Measurements from ENCODE around the gene PCA3.

PCA3 gene

DNA sequence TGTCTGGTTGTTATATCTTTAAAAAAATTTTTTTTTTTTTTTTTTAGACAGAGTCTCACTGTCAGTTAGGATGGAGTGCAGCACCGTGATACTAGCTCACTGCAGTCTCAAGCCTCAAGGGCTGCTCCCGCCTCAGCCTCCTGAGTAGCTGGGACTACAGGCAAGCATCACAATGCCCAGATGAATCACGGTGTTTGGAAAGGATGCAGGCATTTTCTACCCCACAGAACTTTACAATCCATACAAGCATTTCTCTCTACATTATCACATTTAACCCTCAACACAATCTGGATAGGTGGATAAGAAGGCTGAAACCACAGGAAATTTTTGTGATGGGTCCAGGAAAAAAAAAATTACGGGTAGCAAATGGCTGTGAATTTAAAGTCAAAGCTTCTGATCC, 5.8 kb upstream of the PCA3 start:
- no peak for DNase-seq

DNA sequence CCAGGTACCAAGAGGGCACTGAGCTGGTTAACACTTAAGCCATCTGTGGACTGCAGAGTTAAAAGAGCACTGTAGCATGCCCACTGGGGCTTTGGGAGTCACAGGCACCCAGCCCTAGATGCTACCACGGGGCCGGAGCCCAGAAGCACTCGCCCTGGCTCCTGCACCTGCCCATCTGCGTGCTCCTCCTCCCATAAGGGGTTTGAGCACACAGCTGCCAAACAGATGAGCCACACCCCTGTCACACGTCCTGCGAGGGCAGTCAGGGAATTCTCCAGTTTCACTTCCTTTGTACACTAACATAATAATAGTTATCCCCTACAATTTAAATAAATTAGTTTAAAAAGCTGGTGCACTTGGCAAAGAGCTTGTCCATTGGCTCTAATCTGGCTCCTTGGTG, 4.5 kb upstream of the PCA3 start:
- no peak for DNase-seq

DNA sequence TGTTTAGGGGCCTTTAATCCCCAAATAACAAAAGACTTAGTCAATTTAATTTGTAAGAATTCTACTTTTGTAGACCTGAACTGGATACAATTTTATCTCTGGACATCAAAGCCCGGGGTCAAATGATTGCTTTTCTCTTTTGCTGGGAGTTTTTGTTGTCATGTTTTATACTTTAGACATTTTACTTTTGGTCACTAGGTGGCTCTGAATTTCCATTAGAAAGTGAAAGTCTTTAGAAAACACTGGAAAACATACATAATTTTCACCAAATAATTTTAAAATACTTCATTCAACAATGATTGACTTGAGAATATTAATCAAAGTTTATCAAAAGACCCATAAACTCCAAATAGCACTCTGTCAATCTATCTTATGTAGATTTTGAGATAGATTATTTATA, 2.8 kb upstream of the PCA3 start:
- DNase-seq = no peak

DNA sequence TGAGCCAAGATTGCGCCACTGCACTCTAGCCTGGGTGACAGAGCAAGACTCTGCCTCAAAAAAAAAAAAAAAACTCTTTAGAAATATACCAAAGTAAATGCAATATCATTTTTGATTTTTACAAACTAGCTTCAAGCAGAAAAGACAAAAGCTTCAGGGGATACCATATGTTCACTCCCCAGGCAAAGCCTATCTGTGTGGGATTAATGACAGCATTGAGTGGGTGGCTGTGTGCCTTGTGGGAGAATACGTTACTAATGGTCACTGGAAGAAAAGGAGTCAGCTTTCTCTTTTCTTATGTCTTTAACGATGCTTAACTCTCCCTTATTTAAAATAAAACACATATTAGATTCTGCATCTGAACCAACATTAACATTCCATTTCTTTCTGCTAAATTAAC, 1.9 kb downstream of the PCA3 start:
- DNase-seq = no peak

DNA sequence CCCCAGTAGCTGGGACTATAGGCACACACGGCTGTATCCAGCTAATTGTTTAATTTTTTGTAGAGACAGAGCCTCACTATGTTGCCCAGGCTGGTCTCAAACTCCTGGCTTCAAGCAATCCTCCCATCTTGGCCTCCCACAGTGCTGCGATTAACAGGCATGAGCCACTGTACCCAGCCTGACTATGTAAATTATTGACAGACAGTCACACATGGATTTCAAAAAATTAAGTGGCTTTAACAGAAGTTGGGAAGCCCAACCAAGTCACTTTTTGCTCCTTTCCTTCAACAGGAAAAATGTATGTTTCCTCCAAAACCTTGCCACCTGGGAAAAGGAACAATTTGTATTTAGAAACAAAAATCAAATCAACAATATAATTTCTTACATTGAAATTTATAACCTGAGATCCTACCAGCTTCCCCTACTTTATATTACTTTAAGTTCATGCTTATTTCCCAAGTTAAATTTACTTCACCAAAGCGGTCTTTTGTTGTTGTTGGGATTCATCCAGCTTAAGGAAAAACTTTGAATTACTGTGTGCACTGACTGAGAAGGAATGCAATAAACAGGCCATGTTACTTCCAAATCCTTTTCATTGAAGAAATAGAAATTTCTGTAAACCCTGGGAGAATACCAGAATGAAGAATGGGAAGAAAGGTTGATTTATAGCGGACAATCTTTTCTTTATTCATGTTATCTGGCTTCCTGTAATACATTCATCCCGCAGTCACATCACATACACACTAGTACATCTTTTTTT, 8.6 kb downstream of the PCA3 start:
- DNase-seq = no peak

DNA sequence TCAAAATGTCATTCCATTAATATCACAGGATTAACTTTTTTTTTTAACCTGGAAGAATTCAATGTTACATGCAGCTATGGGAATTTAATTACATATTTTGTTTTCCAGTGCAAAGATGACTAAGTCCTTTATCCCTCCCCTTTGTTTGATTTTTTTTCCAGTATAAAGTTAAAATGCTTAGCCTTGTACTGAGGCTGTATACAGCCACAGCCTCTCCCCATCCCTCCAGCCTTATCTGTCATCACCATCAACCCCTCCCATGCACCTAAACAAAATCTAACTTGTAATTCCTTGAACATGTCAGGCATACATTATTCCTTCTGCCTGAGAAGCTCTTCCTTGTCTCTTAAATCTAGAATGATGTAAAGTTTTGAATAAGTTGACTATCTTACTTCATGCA, 20.6 kb downstream of the PCA3 start:
- no peak for DNase-seq

DNA sequence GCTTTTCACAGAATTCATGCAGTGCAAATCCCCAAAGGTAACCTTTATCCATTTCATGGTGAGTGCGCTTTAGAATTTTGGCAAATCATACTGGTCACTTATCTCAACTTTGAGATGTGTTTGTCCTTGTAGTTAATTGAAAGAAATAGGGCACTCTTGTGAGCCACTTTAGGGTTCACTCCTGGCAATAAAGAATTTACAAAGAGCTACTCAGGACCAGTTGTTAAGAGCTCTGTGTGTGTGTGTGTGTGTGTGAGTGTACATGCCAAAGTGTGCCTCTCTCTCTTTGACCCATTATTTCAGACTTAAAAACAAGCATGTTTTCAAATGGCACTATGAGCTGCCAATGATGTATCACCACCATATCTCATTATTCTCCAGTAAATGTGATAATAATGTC, 21.3 kb downstream of the PCA3 start:
- no peak for DNase-seq

DNA sequence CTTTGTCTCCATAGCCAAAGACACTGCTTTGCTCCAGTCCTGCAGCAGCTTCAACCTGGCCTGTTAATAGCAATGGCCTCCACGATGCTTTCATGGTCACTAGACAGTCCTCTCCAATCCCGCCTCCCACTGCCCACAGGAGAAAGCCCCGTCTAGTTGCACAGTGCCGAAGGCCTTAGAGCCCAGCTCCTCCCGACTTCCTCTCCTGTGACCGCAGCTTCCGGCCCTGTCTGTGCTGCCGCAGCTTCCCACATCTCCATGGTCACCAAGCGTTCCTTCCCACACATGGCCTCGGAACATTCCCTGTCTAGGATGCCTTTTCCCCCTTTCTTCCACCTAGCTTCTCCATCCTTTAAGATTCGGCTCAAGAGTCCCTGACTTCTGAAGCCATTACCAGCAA, 23.4 kb downstream of the PCA3 start:
- no peak for DNase-seq

DNA sequence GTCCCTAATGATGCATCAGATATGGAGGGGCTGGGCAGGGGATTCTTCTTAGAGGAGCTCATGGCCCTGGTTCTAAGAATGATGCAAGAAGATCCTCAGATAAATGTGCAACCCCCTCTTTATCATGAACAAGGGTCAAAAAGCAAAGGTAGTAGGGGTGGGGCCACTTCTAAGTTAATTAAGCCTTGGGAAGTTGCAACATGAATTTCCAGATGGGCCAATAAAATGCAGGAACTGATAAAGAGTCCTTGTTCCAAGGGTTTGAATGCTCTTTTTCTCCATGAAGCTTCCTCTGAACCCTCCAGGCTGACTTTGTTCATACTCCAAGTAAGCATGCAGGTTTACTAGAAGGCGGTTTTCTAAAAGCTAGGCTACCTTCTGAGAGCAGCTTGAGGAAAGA, 25.6 kb downstream of the PCA3 start:
- no peak for DNase-seq

DNA sequence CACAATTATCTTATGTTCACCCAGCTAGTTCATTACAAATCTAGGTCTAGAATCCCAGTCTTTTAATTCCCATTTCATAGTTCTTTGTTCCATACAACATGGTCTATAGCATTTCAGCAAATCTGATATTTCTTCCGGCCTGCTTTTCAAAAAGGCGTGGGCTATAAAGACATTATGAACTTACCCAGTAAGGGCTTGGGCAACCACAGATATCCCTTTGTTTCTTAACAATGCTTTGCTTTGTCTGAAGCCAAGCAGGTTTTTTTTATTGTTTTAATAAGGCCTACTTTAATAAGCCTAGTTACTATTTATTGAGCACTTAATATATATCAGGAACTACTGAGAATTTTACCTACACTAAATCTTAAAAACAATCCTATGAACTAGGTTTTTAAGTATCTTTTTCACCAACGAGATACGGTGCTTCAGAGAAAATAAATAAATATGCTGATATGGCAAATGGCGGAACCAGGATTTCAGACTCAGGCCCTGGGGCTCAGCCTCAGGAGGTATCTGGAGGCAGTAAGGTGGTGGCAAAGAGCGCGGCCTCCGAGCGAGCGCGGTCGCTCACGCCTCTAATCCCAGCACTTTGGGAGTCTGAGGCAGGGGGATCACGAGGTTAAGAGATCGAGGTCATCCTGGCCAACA, 29.7 kb downstream of the PCA3 start:
- DNase-seq = no peak

DNA sequence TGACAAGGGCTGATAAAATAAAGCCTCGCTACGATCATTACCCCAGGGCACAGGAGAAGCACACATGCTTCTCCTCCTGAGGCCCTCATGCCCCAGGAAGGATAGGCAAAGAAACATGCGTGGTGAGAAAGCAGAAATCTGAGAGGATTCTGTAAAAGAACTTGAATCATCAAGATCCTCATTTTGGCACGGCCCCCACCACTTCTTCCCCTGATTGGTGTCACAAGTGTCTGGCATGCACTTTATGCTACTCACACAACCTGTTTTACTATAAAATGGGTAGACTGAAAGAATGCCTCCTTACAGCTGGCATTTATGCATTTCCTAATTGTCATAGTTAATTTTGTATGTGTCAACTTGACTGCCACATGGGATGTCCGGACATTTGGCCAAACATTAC, 32.1 kb downstream of the PCA3 start:
- DNase-seq = no peak

DNA sequence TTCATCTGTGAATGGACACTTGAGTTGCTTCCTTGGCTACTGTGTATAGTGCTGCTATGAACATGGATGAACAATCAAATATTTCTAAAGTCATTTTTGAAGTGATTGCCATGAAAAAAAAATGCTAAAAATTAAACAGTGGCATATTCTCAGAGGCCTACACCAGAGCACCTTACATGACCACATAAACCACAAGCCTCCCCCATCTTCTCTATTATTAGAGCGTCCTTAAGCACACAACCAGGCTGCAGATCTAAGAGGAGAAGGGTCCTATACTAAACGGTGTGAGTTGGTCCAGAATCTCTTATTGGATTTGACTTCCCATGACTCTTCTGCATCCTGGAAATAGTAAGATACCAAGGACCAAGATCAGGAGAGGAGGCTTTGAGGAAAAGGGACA, 34.3 kb downstream of the PCA3 start:
- no peak for DNase-seq

DNA sequence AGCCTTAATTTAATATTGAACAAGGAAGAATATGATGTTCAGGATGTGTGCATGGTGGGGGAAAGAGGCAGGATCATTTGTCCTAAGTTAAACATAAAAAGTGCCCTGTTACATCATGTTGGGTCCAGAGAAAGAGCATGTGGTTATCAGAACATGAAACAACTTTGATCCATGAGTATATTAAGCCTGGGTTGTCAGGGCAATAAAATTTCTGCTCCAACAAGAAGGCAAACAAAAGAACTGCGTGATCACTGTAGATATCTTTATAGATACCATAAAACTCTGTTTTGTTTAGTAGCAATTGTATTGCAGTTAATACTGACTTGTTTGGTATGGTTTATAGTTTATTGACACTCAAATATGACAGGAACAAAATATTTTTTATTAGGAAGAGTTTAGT, 35.2 kb downstream of the PCA3 start:
- DNase-seq = no peak

DNA sequence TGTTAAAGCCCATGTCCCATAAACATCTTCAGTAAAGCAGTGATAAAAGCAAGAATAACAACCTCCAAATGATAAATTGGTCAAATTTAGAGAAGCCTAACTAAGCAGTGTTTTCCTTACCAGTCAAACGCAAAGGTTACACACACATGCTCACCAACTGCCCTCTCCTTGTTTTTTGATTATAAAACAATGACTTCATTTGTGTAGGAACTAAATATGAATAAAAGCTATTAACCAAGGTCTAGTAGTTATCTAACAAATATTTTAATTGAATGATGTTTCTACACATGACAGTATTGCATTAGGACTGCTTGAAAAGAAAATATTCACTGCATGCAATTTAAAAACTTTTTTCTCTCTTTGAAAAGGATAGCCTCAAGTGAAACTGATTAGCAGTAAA, 36.7 kb downstream of the PCA3 start:
- DNase-seq = no peak

DNA sequence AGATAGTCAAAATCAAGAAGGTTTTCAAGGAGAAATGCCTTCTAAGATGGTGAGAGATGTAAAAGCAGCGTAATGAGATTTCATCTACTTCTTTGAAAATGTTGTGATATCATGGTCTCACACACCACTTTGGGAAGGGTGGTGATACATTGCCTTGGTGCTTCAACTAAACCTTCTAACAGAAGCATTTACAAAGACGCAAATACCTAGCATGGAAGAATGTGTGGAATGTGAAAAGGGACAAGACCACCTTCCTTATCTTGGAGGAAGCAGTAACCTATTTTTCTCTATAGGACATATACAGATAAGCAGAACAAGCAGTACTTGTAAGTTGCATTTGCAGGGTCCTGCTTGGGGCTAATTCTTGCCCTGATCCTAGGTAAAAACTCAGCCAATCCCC, 38.8 kb downstream of the PCA3 start:
- no peak for DNase-seq

DNA sequence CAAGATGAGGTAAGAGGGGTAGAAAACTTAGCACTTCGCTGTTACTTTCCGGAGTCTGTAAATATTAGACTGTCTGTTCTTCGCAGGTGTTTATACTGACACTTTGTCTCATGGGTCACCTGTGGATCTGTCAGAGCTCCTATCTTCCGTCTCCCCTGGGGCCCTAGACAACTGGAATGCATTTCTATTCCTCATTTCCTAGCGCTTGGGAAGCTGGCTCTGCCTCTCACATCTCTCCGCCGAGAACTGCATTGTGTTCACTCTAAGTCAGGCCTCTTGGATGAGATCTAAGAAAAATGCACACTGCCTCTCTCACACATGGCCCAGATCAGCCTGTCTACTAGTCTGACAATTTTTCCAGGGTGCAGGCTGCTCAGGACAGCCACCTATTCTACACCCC, 39.5 kb downstream of the PCA3 start:
- DNase-seq = no peak

DNA sequence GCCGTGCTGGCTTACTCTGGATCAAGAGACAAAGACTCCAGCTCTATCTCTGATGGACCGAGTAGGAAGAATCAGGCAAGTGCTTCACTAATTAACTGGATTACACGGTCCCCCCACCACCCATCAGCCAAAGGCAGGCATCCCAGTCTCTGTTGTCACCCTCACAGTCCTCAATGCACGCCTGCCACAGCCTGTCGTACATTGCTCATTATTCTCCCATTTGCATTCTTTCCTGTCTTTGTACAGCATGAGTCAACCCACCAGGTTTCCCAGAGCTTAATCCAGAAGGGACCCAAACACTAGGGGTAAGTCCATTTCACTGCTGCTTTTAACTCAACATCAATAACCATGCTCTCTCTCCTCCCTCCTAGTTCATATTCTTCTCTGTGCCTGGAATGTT, 44.4 kb downstream of the PCA3 start:
- no peak for DNase-seq

DNA sequence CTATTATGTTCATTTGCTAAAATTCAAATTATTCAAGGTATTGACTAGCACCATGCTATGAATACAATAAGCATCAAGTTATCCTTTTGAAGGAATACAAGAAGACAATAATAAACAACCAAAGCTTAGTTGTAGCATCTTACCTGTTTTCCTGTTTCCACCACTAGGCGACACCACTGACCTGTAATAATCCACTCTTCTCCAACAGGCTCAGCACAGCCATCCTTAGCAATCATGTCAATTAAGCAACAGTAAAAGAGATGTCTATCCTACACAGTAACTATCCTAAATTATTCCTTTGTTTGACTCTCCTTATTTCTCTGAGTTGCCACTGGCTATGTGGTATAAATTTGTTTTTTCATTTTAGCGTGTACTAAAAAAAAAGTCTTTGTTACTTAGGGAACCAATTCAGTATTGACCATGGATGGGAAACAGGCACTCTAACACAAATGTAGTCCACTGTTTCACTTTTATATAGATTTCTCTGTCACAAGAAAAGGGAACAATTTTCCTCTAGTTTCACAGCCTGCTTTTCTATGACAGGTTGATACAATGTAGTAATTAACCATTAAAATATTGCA, 46.2 kb downstream of the PCA3 start:
- DNase-seq = no peak

DNA sequence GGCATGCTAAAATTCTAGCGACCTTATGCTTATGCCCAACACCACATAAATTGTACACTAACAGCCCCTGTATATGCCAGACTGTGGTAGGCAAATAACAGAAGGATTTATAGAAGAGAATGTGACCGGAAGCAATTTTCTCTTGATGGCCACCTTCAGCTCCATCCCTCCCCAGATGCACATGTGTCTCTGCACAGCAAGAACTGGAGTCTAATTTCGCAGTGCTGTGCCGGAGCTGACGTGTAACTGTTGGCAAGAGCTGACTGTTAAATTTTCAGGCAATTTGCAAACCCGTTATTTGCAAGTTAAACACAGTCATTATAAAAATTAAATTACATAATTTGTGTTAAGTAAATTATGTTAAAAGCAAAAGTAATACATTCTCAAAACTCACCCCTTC, 48.4 kb downstream of the PCA3 start:
- no peak for DNase-seq

DNA sequence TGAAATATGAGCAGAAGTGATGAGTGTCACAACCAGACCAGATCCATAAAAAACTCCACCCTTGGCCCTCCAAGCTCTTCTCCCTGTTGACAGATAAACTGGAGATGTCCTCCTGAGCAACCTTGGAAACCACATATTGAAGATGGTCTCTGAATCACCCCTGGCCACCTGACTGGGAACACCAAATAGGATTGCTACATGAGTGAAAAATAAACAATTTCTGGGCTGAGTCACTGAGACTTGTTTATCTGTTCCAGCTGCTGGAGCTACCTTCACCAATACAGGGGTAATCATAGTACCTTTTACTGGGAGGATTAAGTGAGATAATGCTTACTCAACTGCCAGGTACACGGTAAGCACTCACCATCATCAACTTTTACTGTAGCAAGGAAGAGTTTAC, 53.3 kb downstream of the PCA3 start:
- no peak for DNase-seq

DNA sequence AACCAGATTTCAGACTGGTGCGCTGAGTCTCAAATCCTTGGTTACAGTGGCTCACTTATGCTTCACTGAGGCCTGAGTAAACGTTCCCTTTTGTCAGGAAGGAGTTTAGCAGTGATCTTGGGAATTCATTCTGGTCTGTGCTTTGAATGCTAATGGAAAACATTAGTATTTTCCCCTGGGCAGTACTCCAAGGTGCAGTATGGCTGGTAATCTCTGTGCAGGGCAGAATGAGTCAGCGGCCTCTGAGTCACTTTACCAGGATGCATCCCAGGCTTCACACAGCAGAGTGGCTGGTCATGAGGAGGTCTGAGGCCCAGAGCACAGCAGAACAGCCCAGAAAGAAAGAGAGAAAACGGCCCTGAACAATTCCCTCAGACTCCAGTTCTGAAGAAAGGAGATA, 54.0 kb downstream of the PCA3 start:
- no peak for DNase-seq

DNA sequence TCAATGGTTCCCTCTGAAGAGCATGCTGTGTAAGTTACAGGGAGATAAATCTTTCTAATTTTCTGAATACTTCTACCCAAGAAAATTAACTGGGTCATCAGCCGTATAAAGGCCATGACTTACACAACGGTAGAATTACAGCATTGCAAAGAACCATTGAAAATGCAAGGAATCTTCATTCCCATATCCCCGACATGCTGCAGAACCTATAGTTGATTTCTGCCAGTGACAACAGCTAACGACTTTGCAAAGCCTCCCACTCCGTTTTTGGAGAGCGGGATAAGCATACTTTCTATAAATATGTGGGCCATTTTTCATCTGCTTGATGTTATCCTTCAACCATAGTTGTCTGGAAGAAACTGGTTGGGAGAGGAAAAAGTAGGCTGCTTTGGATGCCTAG, 56.2 kb downstream of the PCA3 start:
- DNase-seq = no peak

DNA sequence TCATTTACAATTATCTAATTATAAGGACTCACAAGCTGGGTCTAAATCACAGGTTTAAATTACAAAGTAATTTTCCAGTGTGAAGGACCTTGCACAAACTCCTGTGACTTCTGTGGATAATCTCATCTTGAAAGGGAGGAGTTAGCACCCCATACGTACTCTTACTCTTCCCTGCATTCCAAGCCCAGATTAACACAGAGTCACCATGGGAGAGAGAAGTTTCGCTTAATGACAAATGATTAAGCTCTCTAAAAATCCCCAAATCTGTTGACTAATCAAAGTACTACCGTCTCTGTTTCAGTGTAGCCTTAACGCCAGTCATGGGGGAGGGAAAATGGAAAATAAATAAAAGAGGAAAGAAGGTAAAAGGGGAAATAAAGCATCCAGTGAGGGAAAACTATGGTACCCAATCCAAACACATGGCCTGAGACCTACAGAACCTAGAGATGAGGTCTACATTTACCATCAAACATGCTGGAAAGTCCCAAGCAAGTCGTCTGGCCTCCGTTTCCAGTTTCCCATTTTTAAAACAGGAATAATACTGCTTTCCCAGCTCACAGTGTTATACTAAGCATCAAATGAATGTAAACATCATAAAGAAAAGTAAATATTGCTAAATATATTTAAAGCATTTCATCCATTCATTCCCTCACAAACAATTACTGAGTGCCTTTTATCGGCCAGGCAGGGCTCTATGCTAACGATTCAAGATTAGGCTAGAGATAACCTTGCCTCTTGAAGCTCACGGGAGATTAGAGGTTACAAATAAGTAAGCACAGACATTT, 63.2 kb downstream of the PCA3 start:
- DNase-seq = no peak

DNA sequence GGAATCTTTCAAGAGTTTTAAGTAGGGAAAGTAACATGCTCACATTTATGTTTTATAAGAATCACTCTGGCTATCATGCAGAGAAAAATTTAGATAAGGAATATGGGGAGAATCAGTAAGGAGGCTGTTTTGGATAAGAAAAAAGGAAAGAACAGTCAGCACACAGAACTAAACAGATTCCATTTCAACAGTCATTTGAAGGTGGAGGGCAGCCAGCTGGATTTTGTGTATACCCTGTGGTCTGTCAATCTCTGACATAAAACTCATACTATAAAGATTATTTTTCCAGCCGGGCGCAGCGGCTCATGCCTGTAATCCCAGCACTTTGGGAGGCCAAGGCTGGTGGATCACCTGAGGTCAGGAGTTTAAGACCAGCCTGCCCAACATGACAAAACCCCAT, 64.2 kb downstream of the PCA3 start:
- DNase-seq = no peak
